ENCODE data around the gene CPNE4.
"Not testable (repeated sequence)": the region's sequence is repeated elsewhere in the genome, so short reads cannot be mapped to it uniquely, and the experiment has no call there.

Gene CPNE4

GRCh38 chr3:132064114-132064513 is 29.3 kb upstream of the CPNE4 start:
- H3K4me3 ChIP-seq (ENCODE audit: low read depth, low read length) = no peak overlapping the region
- no peak for TF ChIP-seq CTCF (IDR thresholded peaks at IDR 0.05; ENCODE audit: low read depth, low read length)
- in situ Hi-C loops (cut with HindIII; ENCODE audit: low sequenced_read_pairs) = no loop called here
- DNase-seq (ENCODE audit: low read depth, low spot score) = no peak

- in situ Hi-C loops (cut with HindIII; ENCODE audit: low sequenced_read_pairs) = no loop called here
- no peak for DNase-seq (ENCODE audit: low read depth, low spot score)
- no peak for TF ChIP-seq CTCF (IDR thresholded peaks at IDR 0.05; ENCODE audit: low read depth, low read length)
- H3K4me3 ChIP-seq (ENCODE audit: low read depth, low read length) = no peak overlapping the region
Observed at GRCh38 chr3:132062535-132062934, 27.7 kb upstream of the CPNE4 start.

- no peak for DNase-seq (ENCODE audit: low read depth, low spot score)
- TF ChIP-seq CTCF (IDR thresholded peaks at IDR 0.05; ENCODE audit: low read depth, low read length) = no peak
- no peak overlapping the region for H3K4me3 ChIP-seq (ENCODE audit: low read depth, low read length)
- in situ Hi-C loops (cut with HindIII; ENCODE audit: low sequenced_read_pairs) = no loop called here
Observed at GRCh38 chr3:132055872-132056271, 21.1 kb upstream of the CPNE4 start.

GRCh38 chr3:132047209-132047608 is 12.4 kb upstream of the CPNE4 start:
- no peak overlapping the region for H3K4me3 ChIP-seq (ENCODE audit: low read depth, low read length)
- no peak for DNase-seq (ENCODE audit: low read depth, low spot score)
- no peak for TF ChIP-seq CTCF (IDR thresholded peaks at IDR 0.05; ENCODE audit: low read depth, low read length)
- in situ Hi-C loops (cut with HindIII; ENCODE audit: low sequenced_read_pairs) = no loop called here

GRCh38 chr3:132044874-132045273 is 10.1 kb upstream of the CPNE4 start:
- DNase-seq (ENCODE audit: low read depth, low spot score); in situ Hi-C loops (cut with HindIII; ENCODE audit: low sequenced_read_pairs); H3K4me3 ChIP-seq (ENCODE audit: low read depth, low read length): not testable (repeated sequence)

GRCh38 chr3:132042681-132043080 is 7.9 kb upstream of the CPNE4 start:
- DNase-seq (ENCODE audit: low read depth, low spot score) = no peak
- no peak overlapping the region for H3K4me3 ChIP-seq (ENCODE audit: low read depth, low read length)
- no peak for TF ChIP-seq CTCF (IDR thresholded peaks at IDR 0.05; ENCODE audit: low read depth, low read length)
- in situ Hi-C loops (cut with HindIII; ENCODE audit: low sequenced_read_pairs) = no loop called here

- DNase-seq (ENCODE audit: low read depth, low spot score) = peak; percentile 44
- H3K4me3 ChIP-seq (ENCODE audit: low read depth, low read length) = no peak overlapping the region
- TF ChIP-seq CTCF (IDR thresholded peaks at IDR 0.05; ENCODE audit: low read depth, low read length) = peak; percentile 75
- in situ Hi-C loops (cut with HindIII; ENCODE audit: low sequenced_read_pairs) = no loop called here
Observed at GRCh38 chr3:132038198-132038825, 3.5 kb upstream of the CPNE4 start.

Data from astrocyte of the spinal cord (primary cell).